Measurements from ENCODE around the gene POTEF.
"Not testable (repeated sequence)": the region's sequence is repeated elsewhere in the genome, so short reads cannot be mapped to it uniquely, and the experiment has no call there.

The POTEF gene

DNA sequence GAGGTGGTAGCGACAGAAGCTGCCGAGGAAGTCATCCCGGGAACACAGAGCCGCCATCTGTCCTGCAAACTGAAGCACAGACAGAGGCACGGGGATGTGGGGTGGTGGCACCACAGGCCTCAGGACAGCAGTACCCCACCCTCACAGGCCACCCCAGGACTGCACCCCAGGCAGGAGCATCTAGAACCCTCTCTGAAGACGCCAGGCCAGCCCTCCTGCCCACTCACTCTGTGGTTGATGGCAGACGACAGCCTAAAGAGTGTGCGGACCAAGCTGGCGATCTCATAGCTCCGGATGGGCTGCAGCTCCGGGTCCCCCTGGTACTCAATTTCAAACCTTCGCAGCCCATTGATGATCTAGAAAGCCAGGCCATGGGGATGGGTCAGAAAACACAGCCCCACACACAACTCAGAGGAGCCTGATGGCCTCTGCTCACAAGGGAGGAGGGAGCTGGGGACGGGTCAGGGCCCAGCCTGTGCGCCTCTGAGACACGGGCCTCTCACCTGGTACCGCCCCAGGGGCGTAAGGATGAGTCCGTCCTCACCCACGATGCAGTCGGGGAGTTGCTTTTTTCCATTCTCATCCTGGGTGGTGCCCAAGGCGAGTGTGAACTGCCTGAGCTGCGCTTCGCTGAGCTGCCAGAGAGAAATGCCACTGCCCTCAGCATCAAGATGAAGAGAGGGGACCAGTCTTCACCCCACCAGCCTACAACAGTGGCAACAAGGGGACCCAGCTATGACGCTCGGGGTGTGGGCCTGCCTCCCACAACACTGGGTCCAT lies 24.0 kb upstream of the POTEF start:
- DNase-seq (ENCODE audit: low read depth): no peak

DNA sequence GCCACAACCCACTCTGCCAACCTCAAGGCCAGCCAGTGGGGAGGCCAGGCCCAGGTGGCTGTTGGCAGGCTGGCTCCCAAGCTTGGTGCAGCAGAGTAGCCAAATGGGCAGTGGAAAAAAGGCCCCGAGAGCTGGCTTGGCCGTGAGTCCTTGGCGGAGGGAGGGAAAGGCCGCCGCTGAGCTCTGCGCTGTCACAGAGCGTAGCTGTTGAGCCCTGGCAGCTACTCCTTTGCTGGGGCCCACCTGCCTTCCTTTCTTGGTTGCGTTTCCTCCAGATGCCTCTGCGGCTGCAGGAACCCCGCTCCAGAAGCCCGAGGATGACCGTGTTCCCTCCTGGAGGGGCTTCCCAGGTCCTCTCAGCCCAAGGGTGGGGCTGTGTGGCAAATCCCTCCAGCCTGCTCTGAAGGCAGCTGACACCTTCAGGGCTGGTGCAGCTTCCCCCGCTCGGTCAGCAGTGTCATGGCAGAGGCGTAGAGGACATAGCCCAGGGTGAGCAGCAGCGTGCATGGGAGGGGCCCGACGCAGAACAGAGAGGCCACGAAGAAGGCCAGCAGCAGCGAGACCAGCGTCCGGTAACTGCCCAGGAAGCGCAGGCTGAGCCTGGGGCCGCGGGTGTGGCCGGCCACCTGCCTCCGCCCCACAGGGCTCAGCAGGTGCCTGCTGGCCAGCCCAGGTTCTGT lies 23.3 kb upstream of the POTEF start:
- DNase-seq (ENCODE audit: low read depth): not testable (repeated sequence)

DNA sequence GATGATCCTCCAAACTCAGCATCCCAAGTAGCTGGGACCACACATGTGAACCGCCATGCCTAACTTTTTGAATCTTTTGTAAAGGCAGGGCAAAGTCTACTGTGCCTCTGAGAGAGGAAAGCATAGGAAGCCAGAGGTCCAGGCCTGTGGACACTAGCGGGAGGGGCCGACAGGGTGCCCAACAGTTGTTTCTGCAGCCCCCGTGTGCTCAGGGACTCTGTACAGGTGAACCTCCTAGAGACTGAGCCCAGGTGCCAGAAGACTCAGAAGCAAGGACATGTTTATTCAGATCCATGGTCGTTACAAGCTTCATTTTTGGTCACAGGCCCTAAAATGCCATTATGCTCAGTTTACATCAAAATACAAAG lies 22.1 kb upstream of the POTEF start:
- DNase-seq (ENCODE audit: low read depth): not testable (repeated sequence)

DNA sequence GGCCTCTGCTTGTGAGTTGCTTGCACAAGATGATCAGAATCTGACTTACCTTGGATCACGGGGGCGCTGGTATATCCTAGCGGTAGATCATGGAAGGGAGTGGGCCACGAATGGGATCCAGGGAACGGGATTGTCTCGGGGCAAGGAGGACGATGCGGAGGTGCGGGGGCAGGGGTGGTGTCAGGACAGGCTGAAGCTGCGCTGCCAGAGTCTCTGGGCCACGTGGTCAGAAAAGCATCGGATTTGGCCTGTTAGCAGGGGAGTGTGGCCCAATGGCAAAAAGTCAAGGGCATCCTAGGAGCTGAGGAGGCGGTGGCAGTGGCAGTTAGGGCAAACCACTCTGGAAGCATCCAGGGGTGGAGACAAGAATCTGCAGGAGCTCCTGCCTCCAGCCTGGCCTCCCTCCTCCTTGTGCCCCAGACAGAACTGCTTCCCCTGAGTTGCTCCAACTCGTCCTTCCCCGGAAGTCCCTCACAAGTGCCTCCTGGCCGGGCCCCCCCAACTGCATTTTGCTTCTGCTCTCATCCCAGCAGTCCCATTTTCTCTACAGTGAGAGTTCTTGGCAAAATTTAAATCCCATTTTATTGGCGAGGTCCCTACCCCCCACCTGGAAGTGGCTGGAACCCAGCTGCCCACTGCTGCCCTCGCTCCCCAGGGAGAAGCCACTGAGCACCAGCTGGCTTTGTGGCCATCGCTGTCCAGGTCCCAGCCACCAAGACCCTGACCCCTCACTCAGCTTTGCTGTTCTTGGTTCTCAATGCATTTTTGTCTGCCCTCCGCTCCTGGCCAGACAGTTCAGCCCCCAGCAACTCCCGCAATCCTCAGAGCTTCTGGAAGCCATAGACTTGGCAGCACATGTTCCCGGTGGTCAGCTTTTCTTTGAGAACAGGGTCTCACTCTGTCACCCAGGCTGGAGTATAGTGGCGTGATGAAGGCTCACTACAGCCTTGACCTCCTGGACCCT lies 21.4 kb upstream of the POTEF start:
- no peak for DNase-seq (ENCODE audit: low read depth)

DNA sequence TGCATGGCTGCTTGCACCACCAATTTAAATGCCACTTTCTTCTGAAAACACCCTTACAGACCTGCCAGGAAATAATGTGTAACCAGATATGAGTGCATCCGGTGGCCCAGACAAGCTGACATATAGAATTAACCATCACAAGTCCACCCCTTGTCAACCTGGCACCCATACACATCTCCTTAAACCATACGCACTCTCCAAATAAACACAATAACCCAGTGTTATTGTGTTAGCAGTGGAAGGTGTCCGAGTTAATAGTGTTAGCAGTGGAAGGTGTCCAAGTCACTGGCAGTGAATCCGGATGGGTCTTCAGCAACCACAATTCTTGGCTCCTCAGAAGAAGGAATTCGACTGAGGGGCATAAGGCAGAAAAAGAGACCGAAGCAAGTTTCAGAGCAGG lies 19.5 kb upstream of the POTEF start:
- DNase-seq (ENCODE audit: low read depth): not testable (repeated sequence)

DNA sequence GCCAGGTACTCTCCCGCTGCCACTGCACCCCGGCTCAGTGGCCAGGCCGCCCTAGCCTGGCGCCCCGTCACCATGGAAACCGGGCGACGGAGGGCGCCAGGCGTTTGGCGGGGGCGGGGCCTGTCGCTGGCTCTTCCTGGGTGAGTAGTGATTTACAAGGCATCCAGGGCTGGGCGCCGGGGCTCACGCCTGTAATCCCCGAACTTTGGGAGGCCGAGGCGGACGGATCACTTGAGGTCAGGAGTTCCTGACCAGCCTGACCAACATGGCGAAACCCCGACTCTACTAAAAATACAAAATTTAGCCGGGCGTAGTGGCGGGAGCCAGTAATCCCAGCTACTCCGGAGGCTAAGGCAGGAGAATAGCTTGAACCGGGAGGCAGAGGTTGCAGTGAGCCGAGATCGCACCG lies 16.0 kb upstream of the POTEF start, which contains the start of gene CCDC74B:
Gene CCDC74B, minus strand, starts transcription at position 107 of the 409 bp plus-strand sequence. CDS start 116 bp downstream, outside the sequence.
- DNase-seq (ENCODE audit: low read depth): peak; percentile 22

DNA sequence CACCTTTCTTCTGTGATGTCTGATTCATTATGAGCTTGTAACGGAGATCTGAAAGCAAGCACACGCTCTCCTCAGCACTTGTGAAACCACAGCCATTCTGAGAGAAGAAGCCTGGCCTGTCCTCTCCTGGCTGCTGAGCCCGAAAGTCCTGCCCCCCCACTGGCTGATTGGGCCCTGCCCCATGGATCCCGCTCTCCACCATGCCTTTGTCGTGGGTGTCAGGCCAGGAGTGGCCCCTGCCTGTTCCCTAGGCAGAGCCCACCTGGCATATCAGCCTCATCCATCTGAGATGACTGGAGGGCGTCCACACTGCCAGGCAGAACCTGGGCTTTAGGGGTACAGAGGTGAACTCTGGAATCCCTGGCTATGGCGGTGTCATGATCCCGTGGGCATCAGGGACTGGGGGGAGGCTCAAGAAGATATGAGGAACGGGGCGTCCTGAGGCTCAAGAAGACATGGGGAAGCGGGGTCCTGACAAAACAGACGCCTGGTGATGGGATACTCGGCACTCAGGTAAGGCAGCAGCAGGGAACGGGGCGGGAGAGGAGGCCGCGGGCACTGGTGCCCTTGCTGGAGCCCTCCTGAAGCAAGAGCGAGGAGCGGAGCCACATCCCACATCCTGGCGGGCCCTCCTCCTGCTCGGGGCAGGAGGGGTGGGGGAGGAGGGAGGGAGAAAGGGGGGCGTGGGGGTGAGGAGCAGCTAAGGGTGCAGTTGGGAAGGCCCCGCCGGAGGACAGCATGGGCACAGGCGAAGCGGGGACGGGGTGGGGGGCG lies 14.4 kb upstream of the POTEF start:
- DNase-seq (ENCODE audit: low read depth): not testable (repeated sequence)

DNA sequence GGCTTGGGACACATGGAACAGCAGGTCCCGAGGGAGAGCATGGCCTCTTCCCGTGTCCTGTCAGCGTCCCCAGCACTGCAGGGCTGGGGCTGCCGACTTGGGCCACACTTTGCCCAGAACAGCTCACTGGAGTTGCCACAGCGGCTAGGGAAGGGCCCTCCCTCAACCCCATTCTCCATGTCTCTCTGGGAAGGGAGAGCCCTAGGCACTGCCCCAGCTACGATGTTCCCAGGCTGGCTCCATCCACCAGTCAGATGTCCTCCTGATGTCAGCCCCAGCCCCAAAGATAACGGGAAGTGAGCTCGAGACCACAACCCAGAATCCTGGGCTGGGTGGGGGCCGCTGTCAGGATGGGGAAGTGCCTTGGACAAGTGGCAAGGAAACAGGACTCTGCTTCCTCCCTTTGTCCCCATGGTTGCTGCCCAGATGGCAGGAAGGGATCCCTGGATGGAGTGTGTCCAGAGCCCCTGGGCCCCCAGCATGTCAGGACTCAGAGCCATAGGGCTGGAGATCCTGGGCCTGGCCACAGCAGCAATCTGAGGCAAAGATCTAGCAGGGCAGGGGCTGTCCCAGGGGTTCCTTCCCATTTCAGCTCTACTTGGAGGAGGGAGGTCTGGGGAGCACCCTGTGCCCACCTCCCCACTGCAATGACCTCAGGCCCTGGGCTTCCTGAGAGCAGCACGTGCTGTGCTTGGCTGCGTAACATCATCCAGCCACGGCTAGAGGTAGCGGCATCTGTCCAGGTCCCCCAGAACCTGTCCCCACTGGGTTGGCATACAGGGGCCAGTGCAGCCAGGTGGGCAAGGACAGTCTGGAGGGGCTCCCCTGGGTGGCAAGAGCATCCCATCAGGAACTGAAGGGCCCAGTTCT lies 13.6 kb upstream of the POTEF start:
- DNase-seq (ENCODE audit: low read depth): not testable (repeated sequence)

DNA sequence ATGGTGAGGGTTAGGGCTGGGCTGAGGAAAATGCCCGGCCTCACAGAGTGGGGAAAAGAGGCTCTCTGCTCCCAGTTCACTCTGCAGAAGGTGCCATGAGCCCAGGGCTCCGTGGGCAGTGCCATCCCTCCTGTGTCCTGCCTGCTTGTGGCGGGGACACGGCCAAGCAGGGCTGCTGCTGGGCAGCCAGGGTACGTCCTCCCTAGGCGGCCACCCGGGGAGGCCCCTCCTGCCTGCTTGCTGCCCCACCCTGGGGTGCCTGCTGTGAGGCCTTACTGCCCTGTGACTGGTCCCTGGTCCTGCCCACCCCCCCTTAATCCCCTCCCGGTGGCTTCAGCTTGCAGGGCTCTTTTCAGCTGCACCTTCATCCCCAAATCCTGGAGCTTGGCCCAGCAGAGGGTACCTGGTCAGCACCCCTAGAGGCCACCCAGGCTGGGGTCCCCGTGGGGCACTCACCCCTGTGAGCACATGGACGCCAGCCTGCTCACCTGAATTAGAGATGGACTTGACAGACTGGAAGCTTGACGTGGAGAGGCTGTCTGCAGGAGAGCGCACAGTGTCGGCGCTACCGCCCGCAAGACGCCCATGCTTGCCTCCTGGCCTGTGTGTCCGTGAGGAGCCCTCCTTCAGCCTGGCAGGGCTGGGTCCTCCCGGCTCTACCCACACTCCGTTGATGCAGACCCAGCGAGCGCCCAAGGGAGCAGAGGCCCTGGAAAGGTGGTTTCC lies 12.8 kb upstream of the POTEF start:
- DNase-seq (ENCODE audit: low read depth): not testable (repeated sequence)

DNA sequence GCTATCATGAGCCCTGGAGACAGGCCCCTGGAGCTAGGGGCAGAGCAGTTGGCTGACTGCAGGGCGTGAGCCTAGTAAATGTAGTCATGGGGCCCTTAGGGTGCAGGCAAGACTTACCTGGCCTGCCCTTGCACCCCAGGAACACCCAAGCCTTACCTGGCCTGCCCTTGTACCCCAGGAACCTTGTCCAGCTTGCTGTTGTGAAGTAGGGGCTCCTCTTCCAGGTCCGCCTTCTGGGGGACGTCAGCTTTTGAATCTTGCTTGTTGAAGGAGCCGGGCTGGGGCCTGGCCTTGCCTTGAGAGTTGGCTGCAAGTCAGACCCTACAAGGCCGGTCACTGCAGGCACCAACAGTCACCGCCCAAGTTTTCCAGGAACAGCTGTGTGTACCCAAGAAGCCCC lies 12.0 kb upstream of the POTEF start:
- not testable (repeated sequence) for DNase-seq (ENCODE audit: low read depth)

DNA sequence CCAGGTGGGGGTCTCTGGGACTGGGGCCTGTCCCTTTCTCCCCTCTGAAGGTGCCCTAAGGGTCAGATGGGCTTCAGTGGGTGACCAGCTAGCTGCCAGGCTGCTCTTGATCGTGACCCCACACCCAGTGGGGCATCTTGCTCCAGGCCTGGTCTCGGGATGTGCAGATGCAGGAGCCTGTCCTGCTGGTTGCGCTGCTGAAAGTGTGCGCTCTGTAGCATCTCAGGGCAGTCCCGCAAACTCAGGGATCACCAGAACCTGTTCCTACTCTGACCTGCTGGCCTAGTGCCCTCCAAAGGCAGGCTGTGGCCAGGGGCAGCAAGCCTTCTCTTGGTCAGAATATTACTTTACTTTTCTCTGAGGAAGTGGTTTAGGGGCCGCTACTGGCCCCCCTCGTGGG lies 11.5 kb upstream of the POTEF start:
- not testable (repeated sequence) for DNase-seq (ENCODE audit: low read depth)

DNA sequence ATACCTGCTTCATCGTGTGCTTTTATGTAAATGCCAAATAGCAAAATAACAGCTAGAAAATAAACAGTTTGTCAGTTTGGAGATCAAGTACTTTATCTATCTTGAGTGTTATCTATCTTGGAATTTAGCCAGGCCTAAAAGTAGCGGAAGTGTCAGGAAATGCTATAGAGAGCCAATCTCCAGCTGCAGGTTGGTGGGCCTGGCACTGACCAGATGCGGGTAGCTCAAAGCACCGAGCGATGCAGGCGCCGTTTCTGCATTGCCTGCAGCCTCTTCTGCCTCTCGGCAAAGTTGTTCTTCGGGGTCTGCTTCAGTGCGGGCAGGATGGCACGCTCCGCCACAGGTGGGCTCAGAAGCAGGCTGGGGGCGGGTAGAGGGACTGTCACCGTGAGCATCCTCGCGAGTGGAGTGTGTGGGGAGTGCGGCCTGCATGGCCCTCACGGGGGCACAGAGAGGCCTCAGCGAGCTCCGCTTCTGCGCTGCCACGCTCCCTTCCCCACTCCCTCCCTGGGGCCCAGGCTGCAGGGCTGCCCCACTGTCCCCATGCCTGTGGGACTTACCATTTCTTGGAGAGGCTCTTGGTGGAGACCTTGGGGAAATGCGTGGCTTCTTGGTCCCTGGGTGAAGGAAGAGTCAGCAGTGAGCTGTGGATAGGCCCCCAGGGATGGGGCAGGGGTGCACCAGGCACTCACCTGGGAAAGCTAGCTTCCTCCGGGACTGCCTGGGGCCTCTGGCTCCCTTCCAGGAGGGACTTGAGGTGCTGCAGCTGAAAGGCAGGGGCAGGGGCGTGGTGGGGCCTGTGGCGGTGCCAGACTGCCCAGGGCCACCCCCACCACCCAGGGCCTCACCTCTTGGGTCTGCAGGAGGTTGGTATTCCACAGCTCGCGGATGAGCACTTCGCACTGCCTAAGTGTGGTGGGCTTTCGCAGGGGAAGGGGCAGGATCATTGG lies 10.6 kb upstream of the POTEF start:
- not testable (repeated sequence) for DNase-seq (ENCODE audit: low read depth)

DNA sequence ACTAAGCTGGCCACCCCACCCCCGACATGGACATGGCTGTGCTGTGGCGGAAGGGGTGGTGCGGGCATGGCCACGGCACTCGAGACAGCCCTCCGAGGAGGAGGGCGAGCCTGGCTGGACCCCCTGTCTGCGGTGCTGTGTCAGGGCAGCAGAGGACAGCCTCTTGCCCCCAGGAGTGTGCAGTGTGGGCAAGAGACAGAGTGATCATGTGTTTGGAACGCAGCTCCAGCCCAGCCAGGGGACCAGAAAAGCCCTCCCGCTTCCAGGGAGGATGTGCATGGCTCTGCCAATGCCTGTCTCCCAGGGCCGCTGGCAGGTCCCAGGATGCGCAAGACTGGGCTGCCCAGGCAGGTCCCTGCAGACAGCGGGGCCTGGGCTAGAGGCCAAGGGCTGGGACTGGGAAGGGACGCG lies 9.8 kb upstream of the POTEF start:
- not testable (repeated sequence) for DNase-seq (ENCODE audit: low read depth)

DNA sequence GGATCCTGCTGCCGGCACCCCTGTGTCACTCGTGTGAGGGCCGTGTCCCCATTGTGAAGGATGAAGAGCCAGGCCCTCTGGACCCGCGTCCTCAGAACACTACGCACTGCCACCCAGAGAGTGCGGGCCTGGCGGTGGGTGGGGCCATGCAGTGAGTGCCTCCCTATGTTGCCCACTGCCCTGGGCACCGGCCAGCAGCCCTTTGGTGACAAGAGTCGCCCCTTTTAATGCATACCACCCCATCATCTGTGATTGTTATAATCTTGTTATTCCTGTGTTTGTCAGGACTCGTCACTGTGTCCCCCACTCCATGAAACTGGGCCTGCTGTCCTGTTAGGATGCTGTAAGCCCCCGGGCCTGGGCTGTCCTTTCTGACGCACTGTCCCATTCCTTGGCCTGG lies 9.3 kb upstream of the POTEF start:
- DNase-seq (ENCODE audit: low read depth): not testable (repeated sequence)

DNA sequence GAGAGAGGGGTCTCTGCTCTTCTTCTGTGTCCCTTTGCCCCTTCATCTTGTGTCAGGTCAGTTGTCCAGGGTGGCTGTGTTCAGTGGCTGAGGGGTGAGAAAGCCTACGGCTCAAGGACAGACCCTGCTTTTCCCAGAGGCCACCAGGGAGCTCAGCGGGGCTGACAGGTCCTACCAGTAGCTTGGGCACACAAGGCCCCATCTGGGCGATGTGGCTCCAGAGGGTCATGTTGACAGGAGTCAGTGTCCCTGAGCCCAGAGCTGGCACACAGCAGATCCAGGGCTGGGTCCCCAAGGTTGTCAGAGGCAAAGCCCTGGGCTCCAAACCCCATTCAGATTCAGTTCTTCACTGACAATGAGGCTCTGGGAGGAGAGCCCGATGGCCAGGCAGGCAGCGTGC lies 8.1 kb upstream of the POTEF start:
- DNase-seq (ENCODE audit: low read depth): not testable (repeated sequence)

DNA sequence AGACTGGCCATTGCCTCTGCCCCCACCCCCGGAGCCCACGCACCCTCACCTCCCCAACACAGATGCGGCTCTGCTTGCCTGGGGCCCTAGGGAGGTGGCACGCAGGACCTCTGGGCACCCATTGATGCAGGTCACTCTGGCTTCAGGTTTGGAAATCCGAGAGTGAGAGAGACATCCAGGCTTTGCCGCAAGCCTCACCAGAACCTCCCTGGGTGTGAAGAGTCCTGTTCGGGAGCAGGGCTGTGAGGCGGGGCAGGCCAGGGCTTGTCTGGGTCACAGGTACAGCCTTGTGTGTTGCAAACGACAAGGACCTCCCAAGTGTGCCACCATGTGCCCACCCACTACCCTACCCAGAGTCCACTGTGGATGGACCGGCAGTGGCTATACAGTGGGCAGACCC lies 7.5 kb upstream of the POTEF start:
- not testable (repeated sequence) for DNase-seq (ENCODE audit: low read depth)

DNA sequence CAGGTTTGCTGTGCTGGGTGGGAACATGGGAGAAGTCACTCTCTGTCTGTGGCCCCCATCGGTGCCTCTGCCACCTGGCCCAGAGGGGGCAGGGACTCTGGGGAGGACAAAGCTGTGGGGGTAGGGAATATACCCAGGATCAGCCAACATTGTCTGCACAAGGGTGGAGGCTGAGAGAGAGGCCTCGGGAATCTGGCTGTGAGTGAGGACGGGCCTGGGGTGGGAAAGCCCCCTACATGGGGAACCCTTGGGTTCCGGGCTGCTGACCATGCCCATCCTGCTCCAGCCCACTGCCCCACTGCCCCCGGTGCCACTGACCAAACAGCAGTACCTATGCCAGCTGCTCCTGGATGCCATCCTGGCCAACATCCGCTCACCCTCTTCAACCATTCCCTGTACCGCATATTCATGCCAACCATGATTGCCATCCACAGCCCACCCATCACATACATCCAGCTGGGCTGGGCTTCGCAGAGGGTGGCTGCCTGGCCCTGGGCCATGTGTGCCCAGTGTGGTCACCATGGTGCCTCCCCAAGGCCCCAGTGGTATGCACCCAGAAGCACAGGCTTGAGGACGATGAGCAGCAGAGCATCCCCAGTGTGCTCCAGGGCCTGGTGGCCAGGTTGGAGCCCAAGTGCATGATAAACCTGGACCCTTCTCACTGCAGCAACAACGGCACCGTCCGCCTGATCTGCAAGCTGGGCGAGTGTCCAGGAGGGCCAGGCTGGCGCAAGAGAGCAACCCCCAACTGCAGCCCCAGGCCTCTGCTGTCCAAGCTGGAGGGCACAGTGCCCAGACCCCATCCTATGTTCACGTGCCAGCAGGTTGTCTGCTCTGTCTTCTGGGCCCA lies 6.9 kb upstream of the POTEF start:
- no peak for DNase-seq (ENCODE audit: low read depth)

DNA sequence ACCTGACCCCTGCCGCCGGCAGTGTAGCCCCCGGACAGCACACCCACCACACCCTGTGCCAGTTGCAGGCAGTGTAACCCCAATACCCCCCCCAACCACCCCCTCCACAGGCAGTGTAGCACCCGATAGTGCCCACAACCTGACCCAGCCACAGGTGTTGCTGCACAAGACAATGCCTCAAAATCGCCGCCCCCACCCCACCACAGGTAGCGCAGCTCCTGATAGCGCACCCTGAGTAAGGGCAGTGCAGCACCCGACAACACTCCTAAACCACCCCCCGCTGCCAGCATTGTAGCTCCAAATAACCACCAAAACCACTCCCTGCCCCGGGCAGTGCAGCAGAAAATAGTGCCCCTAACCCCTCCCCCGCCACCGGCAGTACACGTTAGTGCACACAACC lies 558 bp downstream of the POTEF start:
- not testable (repeated sequence) for DNase-seq (ENCODE audit: low read depth)

Data from activated gamma-delta T cell treated with anti-CD3 and anti-CD28 coated beads, Interleukin-2, amount 50 U/mL, for 16 hours (primary cell).